GM08714 (cell line): ENCODE measurements around the gene HLF.
"Not testable (repeated sequence)": the region's sequence is repeated elsewhere in the genome, so short reads cannot be mapped to it uniquely, and the experiment has no call there.

Source experiments
- H3K4me3 ChIP-seq: fragments of 200-500 bp; sonication (Bioruptor generic); 2 replicates; pipeline ENCODE4 v1.5.1; 2014; ENCODE audit warnings: mild to moderate bottlenecking, low read length, inconsistent platforms
- ZNF274 ChIP-seq: IDR thresholded peaks from 2 replicates; pipeline ENCODE4 v1.6.1; 2012; ENCODE audit warnings: mild to moderate bottlenecking, low read depth, low read length

Gene HLF

GRCh38 chr17:55323518-55324295 is 58.9 kb downstream of the HLF start:
- TF ChIP-seq ZNF274: no peak
- H3K4me3 ChIP-seq: no peak overlapping the region

GRCh38 chr17:55324296-55324978 is 59.7 kb downstream of the HLF start:
- no peak for TF ChIP-seq ZNF274
- H3K4me3 ChIP-seq: no peak overlapping the region

GRCh38 chr17:55325406-55325805 is 60.6 kb downstream of the HLF start:
- no peak for TF ChIP-seq ZNF274
- no peak overlapping the region for H3K4me3 ChIP-seq

- no peak for TF ChIP-seq ZNF274
- H3K4me3 ChIP-seq: no peak overlapping the region
Observed at GRCh38 chr17:55326030-55326429, 61.3 kb downstream of the HLF start.

- no peak for TF ChIP-seq ZNF274
- H3K4me3 ChIP-seq: no peak overlapping the region
Observed at GRCh38 chr17:55327225-55328088, 62.7 kb downstream of the HLF start.

- not testable (repeated sequence) for H3K4me3 ChIP-seq
Observed at GRCh38 chr17:55328514-55328913, 63.8 kb downstream of the HLF start.

GRCh38 chr17:55330344-55330933 is 65.7 kb downstream of the HLF start:
- TF ChIP-seq ZNF274: no peak
- no peak overlapping the region for H3K4me3 ChIP-seq

GRCh38 chr17:55332296-55333041 is 67.7 kb downstream of the HLF start:
- H3K4me3 ChIP-seq: no peak overlapping the region
- TF ChIP-seq ZNF274: no peak

GRCh38 chr17:55334285-55334684 is 69.5 kb downstream of the HLF start:
- no peak for TF ChIP-seq ZNF274
- no peak overlapping the region for H3K4me3 ChIP-seq

- TF ChIP-seq ZNF274: no peak
Observed at GRCh38 chr17:55334881-55335540, 70.3 kb downstream of the HLF start.

GRCh38 chr17:55335625-55336024 is 70.9 kb downstream of the HLF start:
- no peak overlapping the region for H3K4me3 ChIP-seq
- TF ChIP-seq ZNF274: no peak

More at GRCh38 chr17:55334881-55335540, 70.3 kb downstream of the HLF start:
- H3K4me3 ChIP-seq: no peak overlapping the region

GRCh38 chr17:55336426-55336825 is 71.7 kb downstream of the HLF start:
- TF ChIP-seq ZNF274: no peak
- H3K4me3 ChIP-seq: no peak overlapping the region

- H3K4me3 ChIP-seq: no peak overlapping the region
- no peak for TF ChIP-seq ZNF274
Observed at GRCh38 chr17:55340176-55340575, 75.4 kb downstream of the HLF start.
